GM12874 (cell line): ENCODE data around the gene ZMIZ1.

Experiments
- TF ChIP-seq, protein P1 (sequence below): IDR thresholded peaks from 2 replicates; pipeline ENCODE4 v1.5.1; 2011; ENCODE audit warnings: low read depth, mild to moderate bottlenecking, control low read depth, low read length, moderate library complexity; ENCODE audit not compliant: insufficient read depth

ZMIZ1 gene

DNA sequence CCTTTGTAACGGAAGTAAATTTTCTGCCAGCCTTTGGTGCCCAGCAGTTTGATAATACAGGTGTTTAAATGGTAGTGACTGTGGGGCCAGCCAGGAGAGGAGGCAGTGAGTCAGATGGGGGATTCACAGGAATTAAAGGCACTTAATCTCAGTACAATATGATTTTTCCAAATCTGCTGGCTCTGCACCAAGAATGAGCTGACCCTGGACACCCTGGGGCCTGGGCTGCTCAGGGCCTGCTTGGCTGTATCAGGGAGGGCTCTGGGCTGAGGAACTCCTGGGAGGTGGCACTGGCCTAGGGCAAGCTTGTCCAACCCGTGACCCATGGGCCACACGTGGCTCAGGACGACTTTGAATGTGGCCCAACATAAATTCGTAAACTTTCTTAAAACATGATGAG is 104.1 kb downstream of the ZMIZ1 start:
- TF ChIP-seq, protein P1, sequence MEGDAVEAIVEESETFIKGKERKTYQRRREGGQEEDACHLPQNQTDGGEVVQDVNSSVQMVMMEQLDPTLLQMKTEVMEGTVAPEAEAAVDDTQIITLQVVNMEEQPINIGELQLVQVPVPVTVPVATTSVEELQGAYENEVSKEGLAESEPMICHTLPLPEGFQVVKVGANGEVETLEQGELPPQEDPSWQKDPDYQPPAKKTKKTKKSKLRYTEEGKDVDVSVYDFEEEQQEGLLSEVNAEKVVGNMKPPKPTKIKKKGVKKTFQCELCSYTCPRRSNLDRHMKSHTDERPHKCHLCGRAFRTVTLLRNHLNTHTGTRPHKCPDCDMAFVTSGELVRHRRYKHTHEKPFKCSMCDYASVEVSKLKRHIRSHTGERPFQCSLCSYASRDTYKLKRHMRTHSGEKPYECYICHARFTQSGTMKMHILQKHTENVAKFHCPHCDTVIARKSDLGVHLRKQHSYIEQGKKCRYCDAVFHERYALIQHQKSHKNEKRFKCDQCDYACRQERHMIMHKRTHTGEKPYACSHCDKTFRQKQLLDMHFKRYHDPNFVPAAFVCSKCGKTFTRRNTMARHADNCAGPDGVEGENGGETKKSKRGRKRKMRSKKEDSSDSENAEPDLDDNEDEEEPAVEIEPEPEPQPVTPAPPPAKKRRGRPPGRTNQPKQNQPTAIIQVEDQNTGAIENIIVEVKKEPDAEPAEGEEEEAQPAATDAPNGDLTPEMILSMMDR = no peak

DNA sequence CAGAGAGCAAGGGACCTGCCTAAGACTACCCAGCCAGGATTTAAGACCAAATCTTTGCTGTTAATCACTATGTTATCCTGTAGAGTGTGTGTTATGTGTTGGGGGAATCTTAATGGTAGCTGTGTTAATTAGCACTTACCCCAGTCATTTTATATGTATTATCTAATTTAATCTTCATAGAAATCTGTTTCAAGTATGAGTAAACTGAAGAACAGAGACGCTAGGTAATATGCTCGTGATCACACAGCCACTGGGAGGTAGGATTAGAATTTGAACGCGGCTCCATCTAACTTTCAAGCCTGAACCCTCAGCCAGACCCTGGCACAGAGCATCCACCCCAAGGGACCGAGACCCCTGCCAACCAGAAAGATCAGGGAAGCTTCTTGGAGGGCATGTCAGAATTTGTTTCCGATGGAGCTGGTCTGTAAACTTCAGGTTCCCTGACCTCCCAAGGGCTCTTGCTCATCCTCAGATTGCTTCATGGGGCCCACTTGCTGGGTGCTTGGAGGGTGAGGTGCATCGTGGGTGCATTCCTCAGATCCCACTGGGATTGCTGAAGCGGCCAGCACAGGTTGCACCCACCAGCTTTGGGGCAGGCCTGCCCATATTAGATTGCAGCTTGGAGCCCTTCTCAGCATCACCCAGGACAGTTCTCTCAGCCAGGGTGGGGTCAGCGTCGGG is 105.0 kb downstream of the ZMIZ1 start:
- TF ChIP-seq, protein P1 = no peak

DNA sequence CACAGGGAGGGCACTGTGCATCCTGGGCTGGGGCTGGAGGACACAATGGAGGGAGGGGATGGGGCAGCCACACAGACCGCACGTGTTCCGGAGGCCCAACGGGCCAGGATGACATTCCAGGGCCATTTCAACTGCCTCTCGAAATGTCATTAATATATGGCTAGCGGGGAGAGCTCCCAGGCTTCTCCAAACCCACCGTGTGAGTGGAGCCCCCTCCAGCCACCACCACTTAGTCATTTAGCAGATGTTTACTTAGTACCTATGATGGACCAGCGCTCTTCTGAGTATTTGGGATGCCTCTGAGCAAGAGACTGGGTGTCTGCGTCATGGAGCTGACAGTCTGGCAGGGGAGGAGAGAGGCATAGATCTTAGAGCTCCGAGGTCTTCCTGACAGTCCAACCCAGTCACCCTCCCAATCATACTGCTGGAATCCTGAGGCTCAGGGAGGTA is 107.3 kb downstream of the ZMIZ1 start:
- TF ChIP-seq, protein P1 = no peak

DNA sequence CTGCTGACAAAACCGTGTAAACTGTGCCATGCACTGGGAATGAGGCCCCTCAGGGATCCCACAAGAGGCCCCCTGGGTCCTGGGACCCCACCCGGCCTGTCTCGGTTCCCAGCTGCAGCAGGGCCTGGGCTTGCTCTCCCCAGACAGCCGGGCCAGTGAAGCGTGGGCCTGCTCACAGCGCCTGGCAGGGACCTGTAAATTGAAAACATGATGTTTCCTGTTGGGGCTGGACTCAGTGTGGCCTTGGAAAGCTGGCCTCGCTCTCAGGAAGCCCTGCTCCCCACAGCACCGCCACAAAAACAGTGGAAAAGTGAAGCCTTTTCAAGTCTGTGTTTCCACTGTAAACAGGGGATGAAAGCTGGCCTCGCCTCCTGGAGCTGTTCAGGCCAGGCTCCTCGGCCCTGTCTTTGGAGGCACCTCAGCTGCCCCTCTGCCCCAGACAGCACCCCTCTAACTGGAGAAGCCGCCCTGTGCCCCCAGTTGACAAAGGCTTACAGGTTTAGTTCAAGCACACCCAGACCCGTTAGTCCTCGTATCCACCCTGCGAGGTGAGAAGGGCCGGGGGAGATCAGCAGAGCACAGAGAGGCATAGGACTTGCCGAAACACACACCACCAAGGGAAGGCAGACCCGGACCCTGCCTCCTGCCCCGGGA is 108.3 kb downstream of the ZMIZ1 start:
- TF ChIP-seq, protein P1 = no peak

DNA sequence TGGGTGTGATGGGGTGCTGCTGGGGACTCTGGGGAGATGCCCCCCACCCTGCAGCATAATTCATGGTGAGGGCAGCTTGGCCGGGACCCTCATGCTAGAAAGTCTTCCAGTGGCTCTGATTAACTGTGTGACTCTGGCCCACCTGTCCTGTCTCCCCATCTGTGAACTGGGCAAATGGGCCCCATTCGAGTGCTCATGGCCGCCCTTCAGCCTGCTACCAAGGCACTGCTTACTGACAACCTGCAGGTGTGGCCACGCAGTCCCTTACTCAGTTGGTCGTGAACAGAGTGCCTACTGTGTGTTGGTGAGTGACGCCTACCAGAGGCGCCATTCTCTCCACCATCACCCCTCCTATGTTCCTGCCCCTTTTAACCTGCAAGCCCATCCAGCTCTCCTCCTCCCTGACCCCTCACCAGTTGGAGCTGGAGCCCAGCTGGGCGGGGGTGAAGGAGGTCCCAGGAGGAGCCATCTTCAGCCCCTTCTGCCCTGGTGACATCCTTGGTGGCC is 109.4 kb downstream of the ZMIZ1 start:
- TF ChIP-seq, protein P1 = no peak

DNA sequence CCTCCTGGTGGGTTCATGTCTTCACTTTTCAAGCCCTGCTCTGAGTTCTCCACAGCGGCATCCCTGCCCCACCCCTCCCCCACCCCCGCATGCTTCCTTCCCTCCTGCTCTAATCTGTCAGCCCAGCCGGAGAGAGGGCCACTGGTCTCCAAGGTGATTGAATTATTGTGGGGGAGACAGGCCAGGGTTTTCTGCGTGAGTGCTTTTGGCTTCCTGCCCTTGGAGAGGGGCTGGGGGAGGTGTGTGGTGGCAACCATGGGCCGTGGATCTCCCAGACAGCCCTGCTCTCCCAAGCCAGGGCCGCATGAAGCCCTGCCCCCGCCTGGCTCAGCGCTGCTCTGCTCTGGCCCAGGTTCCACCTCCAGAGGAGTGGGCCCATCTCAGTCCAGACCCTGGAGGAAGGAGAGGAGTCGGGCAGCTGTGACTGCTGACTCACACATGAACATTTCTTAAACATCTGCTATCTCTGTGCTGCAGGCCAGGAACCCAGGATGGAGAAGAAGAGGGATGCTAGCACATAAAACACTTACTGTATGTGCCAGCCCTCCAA is 109.9 kb downstream of the ZMIZ1 start:
- TF ChIP-seq, protein P1 = no peak

DNA sequence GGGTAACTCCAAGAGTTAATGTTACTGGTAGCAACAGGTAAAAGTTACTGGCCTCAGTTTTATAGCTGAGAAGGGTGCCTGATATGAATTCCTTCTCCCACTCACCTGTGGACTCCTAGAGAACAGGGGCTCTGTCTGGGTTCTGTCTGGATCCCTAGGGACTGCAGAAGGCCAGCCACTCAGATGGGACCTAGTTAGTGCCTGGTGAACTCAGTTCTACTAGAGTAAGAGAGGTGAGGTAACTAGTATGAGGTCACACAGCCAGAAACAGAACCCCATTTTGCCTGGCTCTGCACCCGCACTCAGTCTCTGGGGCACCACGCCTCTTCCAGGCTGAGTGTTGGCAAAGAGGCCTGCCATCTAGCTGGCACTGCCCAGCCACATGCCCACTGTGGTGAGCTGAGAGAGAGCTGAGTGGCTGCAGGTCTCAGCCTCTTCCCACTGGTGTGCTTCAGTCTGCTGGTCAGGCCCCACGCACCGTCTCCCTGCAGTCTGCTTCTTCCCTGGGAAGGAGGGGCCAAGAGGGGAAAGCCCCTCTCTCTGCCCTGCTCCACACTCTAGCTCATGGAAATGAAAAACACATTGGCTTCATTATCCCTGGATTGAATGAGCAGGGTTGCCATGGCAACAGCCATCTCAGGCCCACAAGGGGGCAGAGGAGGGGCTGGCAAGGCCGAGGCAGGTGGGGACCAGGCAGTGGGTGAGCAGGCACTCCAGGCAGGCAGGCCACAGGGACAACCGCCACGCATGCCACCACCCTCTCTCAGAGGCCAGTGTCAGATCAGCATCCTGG is 110.6 kb downstream of the ZMIZ1 start:
- TF ChIP-seq, protein P1 = no peak
